ENCODE data around the gene PCMT1.

PCMT1 gene

GRCh38 chr6:149763866-149764265 lies 14.3 kb downstream of the PCMT1 start:
- peaks cover 10% of the 10 kb centered on the region for H3K36me3 ChIP-seq (ENCODE audit: control insufficient read depth, insufficient read depth, low read length)
- no peaks in the 10 kb centered on the region for H3K4me1 ChIP-seq (ENCODE audit: control insufficient read depth, insufficient read depth, low read length, poor library complexity, severe bottlenecking)
- no peaks in the 10 kb centered on the region for H3K27me3 ChIP-seq (replicated peaks; ENCODE audit: control insufficient read depth, insufficient read depth, low read length, poor library complexity, severe bottlenecking)
- DNase-seq: no peak
- H3K4me3 ChIP-seq (ENCODE audit: insufficient read depth, low read depth, low read length, poor library complexity, severe bottlenecking): no peak overlapping the region
- H3K9me3 ChIP-seq (ENCODE audit: control insufficient read depth, low read length): no peaks in the 10 kb centered on the region
- H3K27ac ChIP-seq (ENCODE audit: insufficient read depth, low read length, poor library complexity, severe bottlenecking): no peak overlapping the region

- Histone ChIP-seq H3K27me3 (replicated peaks; ENCODE audit: control insufficient read depth, insufficient read depth, low read length, poor library complexity, severe bottlenecking) (no peaks in the 10 kb centered on the region), H3K9me3 (ENCODE audit: control insufficient read depth, low read length) (no peaks in the 10 kb centered on the region), H3K4me3 (ENCODE audit: insufficient read depth, low read depth, low read length, poor library complexity, severe bottlenecking) (no peak overlapping the region), H3K27ac (ENCODE audit: insufficient read depth, low read length, poor library complexity, severe bottlenecking) (no peak overlapping the region), H3K36me3 (ENCODE audit: control insufficient read depth, insufficient read depth, low read length) (peaks cover 3% of the 10 kb centered on the region), H3K4me1 (ENCODE audit: control insufficient read depth, insufficient read depth, low read length, poor library complexity, severe bottlenecking) (no peaks in the 10 kb centered on the region)
- no peak for DNase-seq
Measured at GRCh38 chr6:149766156-149766769, 16.7 kb downstream of the PCMT1 start.

GRCh38 chr6:149769676-149770075 lies 20.1 kb downstream of the PCMT1 start:
- Histone ChIP-seq H3K4me3 (ENCODE audit: insufficient read depth, low read depth, low read length, poor library complexity, severe bottlenecking) (no peak overlapping the region), H3K4me1 (ENCODE audit: control insufficient read depth, insufficient read depth, low read length, poor library complexity, severe bottlenecking) (no peaks in the 10 kb centered on the region), H3K36me3 (ENCODE audit: control insufficient read depth, insufficient read depth, low read length) (peaks cover 10% of the 10 kb centered on the region), H3K27ac (ENCODE audit: insufficient read depth, low read length, poor library complexity, severe bottlenecking) (no peak overlapping the region), H3K9me3 (ENCODE audit: control insufficient read depth, low read length) (no peaks in the 10 kb centered on the region), H3K27me3 (replicated peaks; ENCODE audit: control insufficient read depth, insufficient read depth, low read length, poor library complexity, severe bottlenecking) (no peaks in the 10 kb centered on the region)
- DNase-seq: no peak

- H3K9me3 ChIP-seq (ENCODE audit: control insufficient read depth, low read length): no peaks in the 10 kb centered on the region
Measured at GRCh38 chr6:149771185-149771584, 21.6 kb downstream of the PCMT1 start.

GRCh38 chr6:149771925-149772324 lies 22.4 kb downstream of the PCMT1 start:
- H3K36me3 ChIP-seq (ENCODE audit: control insufficient read depth, insufficient read depth, low read length): peaks cover 7% of the 10 kb centered on the region
- no peak for DNase-seq
- no peaks in the 10 kb centered on the region for H3K27me3 ChIP-seq (replicated peaks; ENCODE audit: control insufficient read depth, insufficient read depth, low read length, poor library complexity, severe bottlenecking)
- H3K9me3 ChIP-seq (ENCODE audit: control insufficient read depth, low read length): no peaks in the 10 kb centered on the region
- no peak overlapping the region for H3K4me3 ChIP-seq (ENCODE audit: insufficient read depth, low read depth, low read length, poor library complexity, severe bottlenecking)
- H3K4me1 ChIP-seq (ENCODE audit: control insufficient read depth, insufficient read depth, low read length, poor library complexity, severe bottlenecking): no peaks in the 10 kb centered on the region
- H3K27ac ChIP-seq (ENCODE audit: insufficient read depth, low read length, poor library complexity, severe bottlenecking): no peak overlapping the region

More at GRCh38 chr6:149771185-149771584, 21.6 kb downstream of the PCMT1 start:
- Histone ChIP-seq H3K27ac (ENCODE audit: insufficient read depth, low read length, poor library complexity, severe bottlenecking) (no peak overlapping the region), H3K4me1 (ENCODE audit: control insufficient read depth, insufficient read depth, low read length, poor library complexity, severe bottlenecking) (no peaks in the 10 kb centered on the region), H3K36me3 (ENCODE audit: control insufficient read depth, insufficient read depth, low read length) (peaks cover 8% of the 10 kb centered on the region), H3K27me3 (replicated peaks; ENCODE audit: control insufficient read depth, insufficient read depth, low read length, poor library complexity, severe bottlenecking) (no peaks in the 10 kb centered on the region), H3K4me3 (ENCODE audit: insufficient read depth, low read depth, low read length, poor library complexity, severe bottlenecking) (no peak overlapping the region)
- no peak for DNase-seq

- Histone ChIP-seq H3K27me3 (replicated peaks; ENCODE audit: control insufficient read depth, insufficient read depth, low read length, poor library complexity, severe bottlenecking) (no peaks in the 10 kb centered on the region), H3K4me1 (ENCODE audit: control insufficient read depth, insufficient read depth, low read length, poor library complexity, severe bottlenecking) (no peaks in the 10 kb centered on the region), H3K9me3 (ENCODE audit: control insufficient read depth, low read length) (no peaks in the 10 kb centered on the region), H3K4me3 (ENCODE audit: insufficient read depth, low read depth, low read length, poor library complexity, severe bottlenecking) (no peak overlapping the region), H3K27ac (ENCODE audit: insufficient read depth, low read length, poor library complexity, severe bottlenecking) (no peak overlapping the region), H3K36me3 (ENCODE audit: control insufficient read depth, insufficient read depth, low read length) (no peaks in the 10 kb centered on the region)
- no peak for DNase-seq
Measured at GRCh38 chr6:149777624-149778023, 28.1 kb downstream of the PCMT1 start.

- no peak overlapping the region for H3K4me3 ChIP-seq (ENCODE audit: insufficient read depth, low read depth, low read length, poor library complexity, severe bottlenecking)
- no peaks in the 10 kb centered on the region for H3K27me3 ChIP-seq (replicated peaks; ENCODE audit: control insufficient read depth, insufficient read depth, low read length, poor library complexity, severe bottlenecking)
- H3K4me1 ChIP-seq (ENCODE audit: control insufficient read depth, insufficient read depth, low read length, poor library complexity, severe bottlenecking): no peaks in the 10 kb centered on the region
- no peak for DNase-seq
- H3K9me3 ChIP-seq (ENCODE audit: control insufficient read depth, low read length): no peaks in the 10 kb centered on the region
- H3K27ac ChIP-seq (ENCODE audit: insufficient read depth, low read length, poor library complexity, severe bottlenecking): no peak overlapping the region
- H3K36me3 ChIP-seq (ENCODE audit: control insufficient read depth, insufficient read depth, low read length): no peaks in the 10 kb centered on the region
Measured at GRCh38 chr6:149779644-149779963, 30.1 kb downstream of the PCMT1 start.

- Histone ChIP-seq H3K9me3 (ENCODE audit: control insufficient read depth, low read length) (no peaks in the 10 kb centered on the region), H3K4me1 (ENCODE audit: control insufficient read depth, insufficient read depth, low read length, poor library complexity, severe bottlenecking) (no peaks in the 10 kb centered on the region), H3K27ac (ENCODE audit: insufficient read depth, low read length, poor library complexity, severe bottlenecking) (no peak overlapping the region), H3K27me3 (replicated peaks; ENCODE audit: control insufficient read depth, insufficient read depth, low read length, poor library complexity, severe bottlenecking) (no peaks in the 10 kb centered on the region), H3K4me3 (ENCODE audit: insufficient read depth, low read depth, low read length, poor library complexity, severe bottlenecking) (no peak overlapping the region), H3K36me3 (ENCODE audit: control insufficient read depth, insufficient read depth, low read length) (no peaks in the 10 kb centered on the region)
- no peak for DNase-seq
Measured at GRCh38 chr6:149781715-149782114, 32.2 kb downstream of the PCMT1 start.

GRCh38 chr6:149782337-149782736 lies 32.8 kb downstream of the PCMT1 start:
- Histone ChIP-seq H3K36me3 (ENCODE audit: control insufficient read depth, insufficient read depth, low read length) (no peaks in the 10 kb centered on the region), H3K27me3 (replicated peaks; ENCODE audit: control insufficient read depth, insufficient read depth, low read length, poor library complexity, severe bottlenecking) (no peaks in the 10 kb centered on the region), H3K9me3 (ENCODE audit: control insufficient read depth, low read length) (no peaks in the 10 kb centered on the region), H3K4me1 (ENCODE audit: control insufficient read depth, insufficient read depth, low read length, poor library complexity, severe bottlenecking) (no peaks in the 10 kb centered on the region), H3K27ac (ENCODE audit: insufficient read depth, low read length, poor library complexity, severe bottlenecking) (no peak overlapping the region), H3K4me3 (ENCODE audit: insufficient read depth, low read depth, low read length, poor library complexity, severe bottlenecking) (no peak overlapping the region)
- no peak for DNase-seq

GRCh38 chr6:149783551-149783950 lies 34.0 kb downstream of the PCMT1 start:
- DNase-seq: no peak
- Histone ChIP-seq H3K27ac (ENCODE audit: insufficient read depth, low read length, poor library complexity, severe bottlenecking) (no peak overlapping the region), H3K9me3 (ENCODE audit: control insufficient read depth, low read length) (no peaks in the 10 kb centered on the region)

More at GRCh38 chr6:149783551-149783950, 34.0 kb downstream of the PCMT1 start:
- Histone ChIP-seq H3K27me3 (replicated peaks; ENCODE audit: control insufficient read depth, insufficient read depth, low read length, poor library complexity, severe bottlenecking) (no peaks in the 10 kb centered on the region), H3K4me1 (ENCODE audit: control insufficient read depth, insufficient read depth, low read length, poor library complexity, severe bottlenecking) (no peaks in the 10 kb centered on the region), H3K4me3 (ENCODE audit: insufficient read depth, low read depth, low read length, poor library complexity, severe bottlenecking) (no peak overlapping the region), H3K36me3 (ENCODE audit: control insufficient read depth, insufficient read depth, low read length) (no peaks in the 10 kb centered on the region)
